DND-41 (cell line): Measurements from ENCODE around the gene AUTS2.

Experiments used
- EZH2 ChIP-seq: IDR thresholded peaks from 3 replicates; pipeline ENCODE4 v1.6.1; 2012; ENCODE audit warnings: borderline replicate concordance, low read depth, mild to moderate bottlenecking, moderate library complexity, low read length, inconsistent platforms; ENCODE audit not compliant: severe bottlenecking
- TF ChIP-seq, protein P1 (sequence below): IDR thresholded peaks from 2 replicates; pipeline ENCODE4 v1.5.1; 2012; ENCODE audit warnings: borderline replicate concordance, low read length, moderate library complexity, mild to moderate bottlenecking; ENCODE audit not compliant: poor library complexity, severe bottlenecking; ENCODE audit errors: extremely low read depth

DNA sequence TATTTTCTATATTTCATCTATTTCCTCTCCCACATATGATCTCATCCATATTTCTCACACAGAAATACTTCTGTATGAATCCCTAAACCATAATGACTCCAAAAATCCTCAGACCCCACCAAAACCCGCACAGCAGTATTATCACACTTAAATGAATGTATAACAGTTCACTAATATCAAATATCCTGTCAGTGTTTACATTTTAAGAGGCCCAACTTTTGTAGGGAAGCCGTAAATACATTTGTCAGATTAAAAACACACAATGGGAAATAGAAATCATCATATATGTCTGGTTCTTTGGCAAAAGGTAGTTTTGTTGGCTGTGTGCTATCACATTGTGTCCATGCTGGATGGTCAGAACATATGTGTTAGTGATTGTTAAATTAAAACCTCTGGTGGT lies 4.2 kb downstream of the AUTS2 start:
- TF ChIP-seq, protein P1, sequence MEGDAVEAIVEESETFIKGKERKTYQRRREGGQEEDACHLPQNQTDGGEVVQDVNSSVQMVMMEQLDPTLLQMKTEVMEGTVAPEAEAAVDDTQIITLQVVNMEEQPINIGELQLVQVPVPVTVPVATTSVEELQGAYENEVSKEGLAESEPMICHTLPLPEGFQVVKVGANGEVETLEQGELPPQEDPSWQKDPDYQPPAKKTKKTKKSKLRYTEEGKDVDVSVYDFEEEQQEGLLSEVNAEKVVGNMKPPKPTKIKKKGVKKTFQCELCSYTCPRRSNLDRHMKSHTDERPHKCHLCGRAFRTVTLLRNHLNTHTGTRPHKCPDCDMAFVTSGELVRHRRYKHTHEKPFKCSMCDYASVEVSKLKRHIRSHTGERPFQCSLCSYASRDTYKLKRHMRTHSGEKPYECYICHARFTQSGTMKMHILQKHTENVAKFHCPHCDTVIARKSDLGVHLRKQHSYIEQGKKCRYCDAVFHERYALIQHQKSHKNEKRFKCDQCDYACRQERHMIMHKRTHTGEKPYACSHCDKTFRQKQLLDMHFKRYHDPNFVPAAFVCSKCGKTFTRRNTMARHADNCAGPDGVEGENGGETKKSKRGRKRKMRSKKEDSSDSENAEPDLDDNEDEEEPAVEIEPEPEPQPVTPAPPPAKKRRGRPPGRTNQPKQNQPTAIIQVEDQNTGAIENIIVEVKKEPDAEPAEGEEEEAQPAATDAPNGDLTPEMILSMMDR = no peak
- no peak for TF ChIP-seq EZH2
